GM19193 (cell line): ENCODE data around the gene ATP6V0A4.

ENCODE experiments used
- POLR2A ChIP-seq: IDR thresholded peaks from 4 replicates; pipeline ENCODE4 v1.6.1; 2011; ENCODE audit not compliant: insufficient read depth, insufficient read length; ENCODE audit errors: extremely low read depth

Gene ATP6V0A4

DNA sequence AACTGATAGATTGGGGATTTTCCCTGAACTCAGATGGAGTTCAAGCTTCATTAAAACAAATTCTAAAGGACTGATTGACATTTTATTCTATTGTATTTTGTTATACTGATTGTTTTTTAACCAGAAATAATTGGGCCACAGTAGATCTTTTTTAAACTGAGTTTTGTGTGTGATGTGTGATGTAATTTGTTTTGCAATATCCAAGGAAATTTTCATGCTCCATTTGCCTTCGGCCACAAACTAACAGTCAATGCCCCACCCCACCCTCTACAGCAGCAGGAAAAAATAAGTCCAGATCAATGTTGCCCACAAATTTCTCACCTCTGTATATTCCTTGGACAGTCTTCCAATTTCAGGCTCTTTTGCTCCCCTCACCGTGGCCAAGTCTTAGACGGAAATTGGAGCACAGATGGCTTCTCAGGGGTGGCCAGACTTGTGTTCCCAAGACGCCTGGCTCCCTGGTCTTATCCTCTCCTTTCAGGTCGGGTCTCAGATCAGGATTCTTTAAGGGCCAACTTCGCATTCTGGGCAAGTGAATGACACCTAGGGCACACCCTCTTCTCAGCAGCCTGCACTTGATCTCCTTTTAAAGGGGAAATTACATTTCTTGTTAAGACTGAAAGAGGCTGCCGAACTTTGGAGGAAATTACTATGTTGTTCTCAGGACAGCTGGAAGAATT, 97.0 kb downstream of the ATP6V0A4 start, which contains the start of gene SVOPL:
TSS of gene SVOPL (minus strand) at position 506 of the 680 bp plus-strand sequence. CDS start 22,317 bp downstream, outside the sequence.
- TF ChIP-seq POLR2A = no peak

- no peak for TF ChIP-seq POLR2A
Observed at GRCh38 chr7:138699661-138700060, 98.3 kb downstream of the ATP6V0A4 start.

DNA sequence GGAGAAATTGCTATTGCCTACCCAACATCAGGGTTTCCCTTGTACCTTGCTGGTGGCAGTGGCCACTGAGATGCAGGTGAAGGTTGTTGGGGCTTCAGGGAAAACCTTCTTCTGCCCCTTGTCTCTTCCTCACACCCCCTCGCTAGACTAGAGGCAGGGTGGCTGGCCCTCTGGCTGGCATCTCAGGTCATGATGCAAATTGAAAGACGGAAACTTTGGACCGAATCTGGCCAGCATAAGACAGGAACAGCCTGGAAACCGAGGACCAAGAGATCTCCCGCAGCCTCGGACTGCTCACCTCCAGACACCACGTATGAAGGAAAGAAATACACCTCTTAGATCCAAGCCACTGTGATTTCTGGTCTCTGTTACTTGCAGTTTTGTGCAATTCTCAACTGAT, 99.7 kb downstream of the ATP6V0A4 start:
- no peak for TF ChIP-seq POLR2A

DNA sequence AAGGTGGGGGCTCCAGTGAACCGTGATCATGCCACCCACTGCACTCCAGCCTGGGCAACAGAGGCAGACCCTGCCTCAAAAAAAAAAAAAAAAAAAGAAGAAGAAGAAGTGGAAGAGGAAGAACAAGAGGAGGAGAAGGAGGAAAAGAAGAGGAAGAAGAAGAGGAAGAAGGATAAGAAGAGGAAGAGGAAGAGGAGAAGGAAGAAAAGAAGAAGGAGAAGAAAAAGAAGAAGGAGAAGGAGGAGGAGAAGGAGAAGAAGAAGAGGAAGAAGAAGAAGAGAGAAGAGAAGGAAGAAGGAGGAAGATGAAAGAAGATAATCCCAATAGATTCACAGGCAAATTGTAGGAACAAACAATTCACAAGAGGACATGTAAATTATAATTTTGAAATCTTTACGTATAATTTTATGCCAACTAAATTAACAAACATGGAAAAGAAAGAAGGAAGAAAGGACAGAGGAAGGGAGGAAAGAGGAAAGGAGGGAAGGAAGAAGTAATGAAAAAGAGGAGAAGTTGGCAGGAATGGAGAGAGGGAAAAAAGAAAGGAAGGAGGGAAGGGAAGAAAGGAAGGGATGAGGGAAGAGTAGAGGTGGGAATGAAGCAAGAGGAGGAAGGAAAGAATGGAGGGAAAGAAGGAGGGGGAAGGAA, 100.3 kb downstream of the ATP6V0A4 start:
- no peak for TF ChIP-seq POLR2A

- no peak for TF ChIP-seq POLR2A
Observed at GRCh38 chr7:138695106-138695505, 102.9 kb downstream of the ATP6V0A4 start.

- TF ChIP-seq POLR2A = no peak
Observed at GRCh38 chr7:138691178-138691577, 106.8 kb downstream of the ATP6V0A4 start.

GRCh38 chr7:138690495-138690894, 107.5 kb downstream of the ATP6V0A4 start:
- TF ChIP-seq POLR2A = no peak

- no peak for TF ChIP-seq POLR2A
Observed at GRCh38 chr7:138684340-138684739, 113.7 kb downstream of the ATP6V0A4 start.

- no peak for TF ChIP-seq POLR2A
Observed at GRCh38 chr7:138679793-138680192, 118.2 kb downstream of the ATP6V0A4 start.

DNA sequence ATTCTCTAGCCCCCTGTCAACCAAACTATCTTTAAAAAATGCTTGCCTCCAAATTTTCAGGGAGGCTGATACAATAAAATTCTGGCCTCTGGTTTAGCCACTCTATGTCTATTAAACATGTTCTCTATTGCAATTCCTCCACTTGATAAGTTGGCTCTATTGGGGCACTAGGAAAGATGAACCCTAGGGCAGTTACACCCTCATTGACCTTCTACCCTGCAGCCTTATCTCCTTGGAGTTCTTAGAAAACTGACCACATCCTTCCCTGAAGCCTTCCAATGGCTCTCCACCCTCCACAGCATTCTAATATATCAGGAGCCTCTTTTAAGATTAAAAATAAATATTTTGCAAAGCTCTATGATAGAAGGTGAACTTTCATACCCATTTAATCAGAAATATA, 127.4 kb downstream of the ATP6V0A4 start:
- no peak for TF ChIP-seq POLR2A

DNA sequence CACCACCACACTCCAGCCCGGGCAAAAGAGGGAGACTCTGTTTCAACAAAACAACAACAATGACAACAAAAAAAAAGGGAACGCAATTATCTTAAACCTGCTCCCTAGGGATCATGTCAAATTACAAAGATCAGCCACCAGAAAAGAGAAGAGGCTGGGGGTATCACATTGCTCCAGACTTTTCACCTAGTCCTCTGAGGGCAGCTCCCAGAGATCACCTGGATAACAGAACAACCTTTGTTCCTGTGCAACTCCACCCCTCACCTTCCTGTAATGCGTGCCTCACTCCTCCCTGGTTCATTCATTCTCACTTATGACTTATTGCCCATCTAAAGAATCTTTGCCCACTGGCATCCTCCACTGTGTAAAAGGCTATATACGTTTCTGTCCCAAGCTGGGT, 128.6 kb downstream of the ATP6V0A4 start:
- no peak for TF ChIP-seq POLR2A

DNA sequence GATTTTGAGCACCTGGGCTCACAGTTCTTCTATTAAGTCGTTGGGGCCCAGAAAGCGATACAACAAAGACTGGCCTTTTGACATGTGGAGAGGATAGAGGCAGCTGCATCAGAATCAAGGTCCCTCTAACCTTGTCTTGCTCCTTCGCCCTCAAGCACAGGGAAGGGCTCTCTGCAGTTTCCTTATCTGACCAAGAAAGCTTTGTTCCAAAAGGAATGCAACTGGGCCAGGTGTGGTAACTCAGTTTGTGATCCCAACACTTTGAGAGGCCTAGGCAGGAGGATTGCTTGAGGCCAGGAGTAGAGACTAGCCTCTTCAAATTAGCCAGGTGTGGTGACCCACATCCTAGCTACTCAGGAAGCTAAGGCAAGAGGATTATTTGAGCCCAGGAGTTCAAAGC, 129.1 kb downstream of the ATP6V0A4 start:
- TF ChIP-seq POLR2A = no peak

GRCh38 chr7:138668229-138668596, 129.8 kb downstream of the ATP6V0A4 start:
- no peak for TF ChIP-seq POLR2A

DNA sequence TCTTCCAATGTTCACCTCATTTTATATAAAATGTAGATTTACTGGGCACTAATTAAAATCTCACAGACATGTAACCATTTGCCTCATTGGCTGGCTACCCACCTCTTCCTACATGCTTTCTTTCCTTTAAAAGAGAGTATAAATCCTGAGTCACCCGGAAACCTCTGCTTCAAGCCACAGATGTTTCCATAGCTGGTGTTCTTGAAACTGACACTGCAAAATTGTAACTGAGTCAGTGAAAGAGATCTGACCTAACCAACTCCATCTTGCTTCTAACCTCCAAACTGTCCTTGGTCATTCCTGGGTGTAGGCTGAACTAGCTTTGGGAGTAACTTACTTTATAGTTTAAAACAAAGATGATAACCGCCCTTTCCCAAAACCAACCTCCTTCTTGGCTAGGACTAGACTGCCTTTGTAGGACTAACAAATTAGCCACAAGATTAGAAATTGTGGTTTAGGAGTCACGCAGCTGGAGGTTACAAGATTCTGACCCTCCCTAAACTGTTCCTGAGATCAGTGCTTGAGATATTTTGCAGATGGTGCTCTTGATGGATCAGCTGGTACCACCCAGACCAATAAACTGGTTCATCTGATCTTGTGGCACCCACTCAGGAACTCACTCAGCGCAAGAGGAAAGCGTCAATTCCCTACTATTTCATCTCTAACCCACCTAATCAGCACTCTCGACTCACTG, 130.3 kb downstream of the ATP6V0A4 start:
- no peak for TF ChIP-seq POLR2A

DNA sequence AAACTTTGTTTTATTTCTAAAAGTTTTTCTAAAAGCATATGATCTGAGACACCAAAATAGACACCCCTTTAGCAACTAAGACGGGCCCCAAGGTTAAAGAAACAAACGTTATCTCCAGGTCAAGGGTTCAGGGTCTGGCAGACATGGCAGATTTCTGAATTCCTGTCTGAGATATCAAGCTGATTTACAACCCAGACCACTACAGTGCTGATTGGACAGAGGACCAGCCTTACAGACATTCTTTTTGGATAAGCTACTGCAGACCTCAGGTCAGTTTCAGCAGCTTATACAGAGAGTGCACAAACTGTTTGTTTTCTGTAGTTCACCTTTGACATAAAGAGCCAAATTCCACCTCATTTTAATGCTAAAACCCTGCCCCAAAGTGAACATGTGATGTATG, 131.6 kb downstream of the ATP6V0A4 start:
- TF ChIP-seq POLR2A = no peak

GRCh38 chr7:138665669-138666140, 132.3 kb downstream of the ATP6V0A4 start:
- TF ChIP-seq POLR2A = no peak

DNA sequence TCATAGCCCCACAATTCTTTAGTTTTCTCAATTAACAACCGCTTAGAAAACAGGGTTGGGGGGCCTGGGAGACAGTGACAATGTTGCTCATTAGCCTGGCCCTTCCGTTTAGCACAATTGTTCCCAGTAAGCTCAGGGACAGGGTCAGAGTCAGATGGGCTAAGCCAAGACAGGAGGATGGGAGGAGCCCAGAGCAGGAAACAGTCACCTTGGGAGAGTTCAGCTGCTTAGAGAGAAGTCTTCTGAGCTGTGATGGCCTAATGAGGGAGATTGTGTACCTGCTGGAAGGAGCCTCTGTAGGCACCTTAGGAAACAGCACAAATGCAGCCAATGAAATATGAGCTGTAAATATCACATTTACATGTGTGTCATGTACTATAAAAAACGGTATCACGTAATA, 132.7 kb downstream of the ATP6V0A4 start:
- no peak for TF ChIP-seq POLR2A
